Stimulated activated CD4-positive, alpha-beta T cell treated with anti-CD3 and anti-CD28 coated beads, Interleukin-12 subunit alpha, Interleukin-12 subunit beta, amount 100 ng/mL, for 4 hours (primary cell): ENCODE data around the gene PDE11A.
"Not testable (repeated sequence)": the region's sequence is repeated elsewhere in the genome, so short reads cannot be mapped to it uniquely, and the experiment has no call there.

Experiments used
- DNase-seq: peaks from one replicate; pipeline ENCODE4 v3.0.0-alpha.2; 2020

PDE11A gene

GRCh38 chr2:178074123-178075005, 1.8 kb upstream of the PDE11A start:
- DNase-seq: no peak

GRCh38 chr2:178072000-178072382, 586 bp downstream of the PDE11A start:
- DNase-seq: no peak

GRCh38 chr2:178070824-178071223, 1.8 kb downstream of the PDE11A start:
- DNase-seq: no peak

GRCh38 chr2:178069551-178069950, 3.0 kb downstream of the PDE11A start:
- no peak for DNase-seq

- no peak for DNase-seq
Observed at GRCh38 chr2:178068823-178069454, 3.6 kb downstream of the PDE11A start.

- DNase-seq: no peak
Observed at GRCh38 chr2:178066890-178067669, 5.5 kb downstream of the PDE11A start.

- no peak for DNase-seq
Observed at GRCh38 chr2:178066324-178066723, 6.3 kb downstream of the PDE11A start.

- no peak for DNase-seq
Observed at GRCh38 chr2:178059681-178060080, 12.9 kb downstream of the PDE11A start.

- no peak for DNase-seq
Observed at GRCh38 chr2:178059111-178059510, 13.5 kb downstream of the PDE11A start.

- no peak for DNase-seq
Observed at GRCh38 chr2:178057179-178057680, 15.3 kb downstream of the PDE11A start.

- no peak for DNase-seq
Observed at GRCh38 chr2:178056345-178056744, 16.2 kb downstream of the PDE11A start.

GRCh38 chr2:178051257-178051656, 21.3 kb downstream of the PDE11A start:
- DNase-seq: not testable (repeated sequence)

GRCh38 chr2:178047391-178047790, 25.2 kb downstream of the PDE11A start:
- DNase-seq: no peak

GRCh38 chr2:178044836-178045235, 27.7 kb downstream of the PDE11A start:
- no peak for DNase-seq

GRCh38 chr2:178043266-178043665, 29.3 kb downstream of the PDE11A start:
- DNase-seq: no peak

- DNase-seq: not testable (repeated sequence)
Observed at GRCh38 chr2:178033583-178033982, 39.0 kb downstream of the PDE11A start.

- no peak for DNase-seq
Observed at GRCh38 chr2:178029342-178029741, 43.2 kb downstream of the PDE11A start.

GRCh38 chr2:178025551-178026185, 46.9 kb downstream of the PDE11A start:
- DNase-seq: no peak

GRCh38 chr2:178018141-178018540, 54.4 kb downstream of the PDE11A start:
- DNase-seq: no peak

GRCh38 chr2:178016612-178017011, 56.0 kb downstream of the PDE11A start:
- DNase-seq: no peak

GRCh38 chr2:178012639-178013038, 59.9 kb downstream of the PDE11A start:
- no peak for DNase-seq

GRCh38 chr2:178009813-178010212, 62.8 kb downstream of the PDE11A start:
- DNase-seq: no peak
